ENCODE data around the gene CFAP77. TPM values are rescaled to one million over a fixed set of nuclear protein-coding genes. Genes with fewer than 3 reads are reported as not detected.

The CFAP77 gene
- total and polyA plus RNA-seq, 9 donors, result 0.11 to 13.8 (median 0.47) TPM; not detected in 4

- peaks cover 3% of the 10 kb centered on the region for H3K4me1 ChIP-seq (ENCODE audit: insufficient read depth)
- WGBS, 3 donors, result 59 to 69% (median 60%) methylated on average over 17 of the region's 17 CpGs
- no peaks in the 10 kb centered on the region for H3K27me3 ChIP-seq
- TF ChIP-seq EP300 (IDR thresholded peaks at IDR 0.05), result no peak
- no peak for TF ChIP-seq CTCF (IDR thresholded peaks at IDR 0.05)
- TF ChIP-seq POLR2A (IDR thresholded peaks at IDR 0.05), result no peak
- H3K9me3 ChIP-seq, result no peaks in the 10 kb centered on the region
- DNase-seq, result no peak
- intact Hi-C loops (cut with DNase I), result loop anchor here (2.0 to 10.0 kb wide), 4 partner anchors 69 to 469 kb away; partner anchors contain the start of gene GFI1B (in 2 of the 4)
- no peaks in the 10 kb centered on the region for H3K36me3 ChIP-seq
- H3K4me3 ChIP-seq, result no peak overlapping the region
- no peak overlapping the region for H3K27ac ChIP-seq
These were observed 96.1 kb downstream of the CFAP77 start for GRCh38 chr9:132505991-132506655.

GRCh38 chr9:132506977-132507669 lies 97.1 kb downstream of the CFAP77 start:
- intact Hi-C loops (cut with DNase I), result loop anchor here (1.0 to 10.0 kb wide), 5 partner anchors 68 to 468 kb away; partner anchors contain the start of gene GFI1B (in 2 of the 4)
- H3K4me1 ChIP-seq (ENCODE audit: insufficient read depth), result peaks cover 3% of the 10 kb centered on the region
- WGBS, 3 donors, result 58 to 61% (median 60%) methylated on average over 9 of the region's 9 CpGs
- no peak for DNase-seq
- H3K27ac ChIP-seq, result no peak overlapping the region
- no peaks in the 10 kb centered on the region for H3K36me3 ChIP-seq
- TF ChIP-seq EP300 (IDR thresholded peaks at IDR 0.05) (no peak), POLR2A (IDR thresholded peaks at IDR 0.05) (no peak), CTCF (IDR thresholded peaks at IDR 0.05) (no peak)
- H3K4me3 ChIP-seq, result no peak overlapping the region
- no peaks in the 10 kb centered on the region for H3K9me3 ChIP-seq
- no peaks in the 10 kb centered on the region for H3K27me3 ChIP-seq

- H3K27me3 ChIP-seq, result no peaks in the 10 kb centered on the region
- DNase-seq, result peak; percentile 45 to 75 (median 70)
- H3K36me3 ChIP-seq, result no peaks in the 10 kb centered on the region
- WGBS, 3 donors, result 42 to 43% (median 43%) methylated on average over 24 of the region's 24 CpGs
- peaks cover 3% of the 10 kb centered on the region for H3K4me1 ChIP-seq (ENCODE audit: insufficient read depth)
- TF ChIP-seq EP300 (IDR thresholded peaks at IDR 0.05) (no peak), CTCF (IDR thresholded peaks at IDR 0.05) (peak; percentile 32 to 73 (median 45))
- H3K9me3 ChIP-seq, result no peaks in the 10 kb centered on the region
- H3K4me3 ChIP-seq, result no peak overlapping the region
- H3K27ac ChIP-seq, result no peak overlapping the region
- intact Hi-C loops (cut with DNase I), result loop anchor here (1.0 to 10.0 kb wide), 5 partner anchors 67 to 467 kb away; partner anchors contain the start of gene GFI1B (in 2 of the 4)
These were observed 97.9 kb downstream of the CFAP77 start for GRCh38 chr9:132507670-132508469.
